Activated naive CD4-positive, alpha-beta T cell treated with anti-CD3 and anti-CD28 coated beads, Interleukin-2, amount 50 U/mL, for 24 hours (primary cell): ENCODE results near the gene MAPK6.

ENCODE experiments used
- H3K27ac Mint-ChIP-seq: one replicate; pipeline ENCODE4 v1.8.0; 2021; ENCODE audit warnings: mild to moderate bottlenecking, mixed read lengths
- H3K27me3 Mint-ChIP-seq: one replicate; pipeline ENCODE4 v1.8.0; 2021; ENCODE audit warnings: mixed read lengths
- H3K36me3 Mint-ChIP-seq: one replicate; pipeline ENCODE4 v1.8.0; 2021; ENCODE audit warnings: mixed read lengths
- H3K4me1 Mint-ChIP-seq: one replicate; pipeline ENCODE4 v1.8.0; 2021; ENCODE audit warnings: mixed read lengths
- H3K4me3 Mint-ChIP-seq: one replicate; pipeline ENCODE4 v1.8.0; 2021; ENCODE audit warnings: mild to moderate bottlenecking, mixed read lengths
- H3K9me3 Mint-ChIP-seq: one replicate; pipeline ENCODE4 v1.8.0; 2021; ENCODE audit warnings: mixed read lengths

The MAPK6 gene

DNA sequence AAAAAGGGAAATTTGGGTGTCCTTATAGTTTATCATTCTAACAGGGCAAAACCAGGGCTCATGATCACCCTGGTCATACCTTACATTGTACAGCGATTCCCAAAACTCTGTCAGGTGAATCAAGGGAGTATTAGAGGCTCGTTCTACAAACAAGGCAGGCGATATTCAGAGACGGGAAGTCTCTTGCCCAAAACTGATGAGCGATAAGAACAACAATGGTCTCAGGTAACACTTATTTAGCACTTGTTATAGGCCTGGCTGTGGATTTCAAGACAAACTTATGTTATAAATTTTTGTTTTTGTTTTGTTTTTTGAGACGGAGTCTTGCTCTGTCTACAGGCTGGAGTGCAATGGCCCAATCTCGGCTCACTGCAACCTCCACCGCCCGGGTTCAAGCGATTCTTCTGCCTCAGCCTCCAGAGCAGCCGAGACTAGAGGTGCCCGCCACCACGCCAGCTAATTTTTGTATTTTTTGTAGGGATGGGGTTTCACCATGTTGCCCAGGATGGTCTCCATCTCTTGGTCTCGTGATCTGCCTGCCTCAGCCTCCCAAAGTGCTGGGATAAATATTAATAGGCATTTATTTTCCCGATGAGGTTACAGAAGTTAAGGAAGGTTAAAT lies 80.7 kb downstream of the MAPK6 start:
- no peaks in the 10 kb centered on the region for H3K9me3 Mint-ChIP-seq

DNA sequence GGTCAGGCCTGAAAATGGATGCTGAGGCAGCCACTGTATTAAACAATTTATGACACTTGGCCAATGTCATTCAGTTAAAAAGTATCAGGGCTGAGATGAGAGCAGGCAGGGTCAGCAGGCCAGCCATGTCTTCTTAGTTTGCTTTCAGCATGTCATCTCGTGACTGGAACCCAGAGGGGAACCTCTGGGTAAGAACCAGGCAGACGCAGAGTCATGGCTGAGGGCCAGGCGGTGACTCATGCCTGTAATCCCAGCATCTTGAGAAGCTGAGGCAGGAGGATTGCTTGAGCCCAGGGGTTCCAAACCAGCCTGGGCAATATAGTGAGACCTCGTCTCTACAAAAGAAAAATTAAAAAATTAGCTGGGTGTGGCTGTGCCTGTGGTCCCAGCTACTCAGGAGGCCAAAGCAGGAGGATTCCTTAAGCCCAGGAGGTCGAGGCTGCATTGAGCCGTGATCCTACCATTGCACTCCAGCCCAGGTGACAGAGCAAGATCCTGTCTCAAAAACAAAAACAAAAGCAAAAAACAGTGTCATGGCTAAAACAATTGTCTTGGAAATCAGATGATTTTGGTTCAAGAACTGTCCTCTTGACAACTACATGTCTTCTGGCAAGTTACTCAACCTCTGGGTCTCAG lies 81.9 kb downstream of the MAPK6 start:
- Mint-ChIP-seq H3K27ac (no peak overlapping the region), H3K4me3 (no peak overlapping the region)

More for the DNA sequence above, 80.7 kb downstream of the MAPK6 start:
- no peak overlapping the region for H3K27ac Mint-ChIP-seq
- no peaks in the 10 kb centered on the region for H3K4me1 Mint-ChIP-seq
- H3K36me3 Mint-ChIP-seq, result no peaks in the 10 kb centered on the region
- H3K4me3 Mint-ChIP-seq, result no peak overlapping the region
- H3K27me3 Mint-ChIP-seq, result peaks cover 2% of the 10 kb centered on the region

DNA sequence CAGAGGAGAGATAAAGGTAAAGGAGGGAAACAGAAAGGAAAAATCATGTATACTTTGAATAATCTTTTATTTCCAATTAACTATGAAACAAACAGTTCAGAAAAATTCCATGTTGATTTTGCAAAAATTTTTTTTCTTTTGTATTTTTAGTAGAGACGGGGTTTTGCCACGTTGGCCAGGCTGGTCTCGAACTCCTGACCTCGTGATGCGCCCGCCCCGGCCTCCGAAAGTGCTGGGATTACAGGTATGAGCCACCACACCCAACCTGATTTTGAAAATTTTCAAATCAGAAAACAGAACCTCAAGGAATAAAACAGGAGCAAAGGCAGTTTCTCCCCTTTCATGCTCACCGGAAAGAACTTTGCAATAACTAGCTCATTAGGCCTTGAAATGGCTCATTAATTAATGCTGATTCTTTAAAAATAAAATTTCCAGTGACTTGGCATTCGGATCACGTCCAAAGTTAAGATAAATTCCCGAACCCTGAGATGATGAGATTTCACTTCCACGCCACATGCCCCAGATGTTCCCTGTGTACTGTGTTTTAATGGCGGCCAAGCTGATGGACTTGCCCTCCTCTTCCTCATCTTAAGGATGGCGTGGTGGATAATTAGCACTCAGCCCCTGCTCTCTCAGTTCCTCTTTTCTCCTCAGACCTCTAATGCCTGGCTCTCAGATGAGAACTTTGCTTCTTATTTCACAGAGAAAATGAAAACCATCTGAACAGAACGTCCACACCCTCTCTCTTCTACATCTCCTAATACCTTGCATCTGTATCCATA lies 82.7 kb downstream of the MAPK6 start:
- no peaks in the 10 kb centered on the region for H3K4me1 Mint-ChIP-seq
- no peak overlapping the region for H3K27ac Mint-ChIP-seq
- H3K27me3 Mint-ChIP-seq, result peaks cover 2% of the 10 kb centered on the region
- no peaks in the 10 kb centered on the region for H3K9me3 Mint-ChIP-seq
- H3K36me3 Mint-ChIP-seq, result peaks cover 2% of the 10 kb centered on the region
- no peak overlapping the region for H3K4me3 Mint-ChIP-seq

More for the DNA sequence above, 81.9 kb downstream of the MAPK6 start:
- no peaks in the 10 kb centered on the region for H3K9me3 Mint-ChIP-seq
- peaks cover 2% of the 10 kb centered on the region for H3K27me3 Mint-ChIP-seq
- H3K36me3 Mint-ChIP-seq, result peaks cover 2% of the 10 kb centered on the region
- no peaks in the 10 kb centered on the region for H3K4me1 Mint-ChIP-seq

DNA sequence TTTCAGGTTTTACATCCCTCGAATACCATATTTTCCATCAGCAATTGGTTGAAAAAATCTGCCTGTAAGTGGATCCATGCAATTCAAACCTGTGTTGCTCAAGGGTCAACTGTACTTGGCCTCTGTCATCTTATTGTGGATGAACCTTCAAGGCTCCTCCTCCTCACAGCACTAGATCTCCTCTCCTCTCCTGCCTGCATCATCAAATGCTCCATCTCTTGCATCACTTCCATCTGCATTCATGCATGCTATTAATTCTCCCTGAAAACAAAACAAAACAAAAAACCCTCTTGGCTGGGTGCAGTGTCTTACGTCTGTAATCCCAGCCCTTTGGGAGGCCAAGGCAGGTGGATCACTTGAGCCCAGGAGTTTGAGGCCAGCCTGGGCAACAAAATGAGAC lies 83.4 kb downstream of the MAPK6 start:
- no peak overlapping the region for H3K4me3 Mint-ChIP-seq
- no peak overlapping the region for H3K27ac Mint-ChIP-seq
- no peaks in the 10 kb centered on the region for H3K4me1 Mint-ChIP-seq
- peaks cover 2% of the 10 kb centered on the region for H3K36me3 Mint-ChIP-seq
- H3K9me3 Mint-ChIP-seq, result no peaks in the 10 kb centered on the region
- peaks cover 2% of the 10 kb centered on the region for H3K27me3 Mint-ChIP-seq

DNA sequence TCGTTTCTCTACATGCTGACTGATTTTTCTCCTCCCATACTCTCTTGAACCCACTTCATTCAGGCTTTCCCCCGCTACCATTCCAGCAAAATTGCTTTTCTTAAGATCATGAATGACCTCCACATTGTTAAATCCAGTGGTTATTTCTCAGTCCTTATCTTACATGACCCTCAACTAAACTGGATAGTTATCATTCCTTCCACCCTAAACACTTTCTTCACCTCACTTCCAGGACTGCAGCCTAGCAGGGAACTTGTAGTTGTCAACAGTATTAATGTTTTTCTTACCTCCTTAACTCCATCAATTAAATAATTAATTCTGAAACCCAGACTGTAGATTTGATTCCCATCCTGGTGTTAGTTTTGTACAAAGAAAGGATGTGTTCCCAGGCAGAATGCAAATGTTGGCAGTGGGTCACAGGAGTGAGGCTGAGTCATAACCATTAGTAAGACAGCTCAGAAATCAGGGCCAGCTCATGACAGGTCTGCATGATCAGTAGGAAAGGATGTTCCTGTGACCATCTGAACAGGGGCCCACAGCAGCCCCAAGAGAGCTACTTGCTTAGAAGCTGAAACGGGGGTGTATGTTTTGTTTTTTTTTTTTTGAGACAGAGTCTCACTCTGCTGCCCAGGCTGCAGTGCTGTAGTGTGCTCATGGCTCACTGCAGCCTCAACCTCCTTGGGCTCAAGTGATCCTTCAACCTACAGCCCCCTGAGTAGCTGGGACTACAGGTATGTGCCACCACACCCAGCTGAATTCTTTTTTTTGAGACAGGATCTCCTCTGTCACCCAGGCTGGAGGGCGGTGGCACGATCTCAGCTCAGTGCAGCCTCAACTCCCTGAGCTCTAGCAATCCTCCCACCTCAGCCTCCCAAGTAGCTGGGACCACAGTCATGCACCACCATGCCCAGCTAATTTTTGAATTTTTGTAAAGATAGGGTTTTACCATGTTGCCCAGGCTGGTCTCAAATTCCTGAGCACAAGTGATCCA lies 84.5 kb downstream of the MAPK6 start:
- no peak overlapping the region for H3K27ac Mint-ChIP-seq
- no peaks in the 10 kb centered on the region for H3K4me1 Mint-ChIP-seq
- no peak overlapping the region for H3K4me3 Mint-ChIP-seq
- no peaks in the 10 kb centered on the region for H3K9me3 Mint-ChIP-seq
- peaks cover 2% of the 10 kb centered on the region for H3K27me3 Mint-ChIP-seq
- H3K36me3 Mint-ChIP-seq, result peaks cover 2% of the 10 kb centered on the region

DNA sequence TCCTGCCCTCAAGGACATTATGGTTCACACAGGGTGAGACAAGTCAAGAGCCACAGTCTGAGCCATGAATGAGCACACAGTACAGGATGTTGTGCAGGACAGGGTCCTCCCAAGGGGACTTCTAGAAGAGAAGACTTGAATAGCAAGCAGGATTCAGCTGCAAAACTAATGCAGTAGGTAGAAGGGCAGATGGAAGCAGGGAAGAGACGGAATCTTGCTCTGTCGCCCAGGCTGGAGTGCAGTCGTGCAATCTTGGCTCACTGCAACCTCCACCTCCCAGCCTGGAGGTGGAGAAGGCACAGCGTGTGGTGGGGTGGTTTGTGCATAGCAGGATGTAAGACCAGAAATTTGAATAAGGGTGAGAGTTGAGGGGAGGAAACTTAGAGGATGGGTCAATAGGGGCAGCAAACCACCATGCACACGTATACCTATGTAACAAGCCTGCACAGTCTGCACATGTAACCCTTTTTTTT lies 85.5 kb downstream of the MAPK6 start:
- no peak overlapping the region for H3K4me3 Mint-ChIP-seq
- H3K9me3 Mint-ChIP-seq, result no peaks in the 10 kb centered on the region
- no peaks in the 10 kb centered on the region for H3K4me1 Mint-ChIP-seq
- no peak overlapping the region for H3K27ac Mint-ChIP-seq
- peaks cover 2% of the 10 kb centered on the region for H3K36me3 Mint-ChIP-seq
- H3K27me3 Mint-ChIP-seq, result no peaks in the 10 kb centered on the region

DNA sequence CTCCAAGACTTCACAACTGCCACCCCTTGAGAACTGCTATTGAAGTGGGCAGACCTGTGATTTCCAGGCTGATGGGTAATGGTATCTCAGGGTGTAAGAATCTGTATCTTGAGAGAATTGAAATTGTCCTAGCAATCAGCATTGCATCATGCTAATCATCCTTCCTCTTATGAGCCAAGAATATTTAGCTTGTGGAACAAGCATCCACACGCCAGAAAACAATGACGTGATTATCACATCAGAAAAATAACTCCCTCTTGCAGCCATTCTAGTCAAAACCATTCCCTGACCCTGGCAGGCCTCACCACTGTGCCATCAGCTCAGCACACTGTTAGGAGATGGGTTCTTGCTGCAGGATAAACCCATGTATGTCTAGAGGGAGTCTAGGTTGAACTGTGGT lies 86.8 kb downstream of the MAPK6 start:
- no peaks in the 10 kb centered on the region for H3K4me1 Mint-ChIP-seq
- H3K36me3 Mint-ChIP-seq, result peaks cover 2% of the 10 kb centered on the region
- H3K9me3 Mint-ChIP-seq, result no peaks in the 10 kb centered on the region
- peaks cover 5% of the 10 kb centered on the region for H3K27me3 Mint-ChIP-seq
- no peak overlapping the region for H3K27ac Mint-ChIP-seq
- no peak overlapping the region for H3K4me3 Mint-ChIP-seq

DNA sequence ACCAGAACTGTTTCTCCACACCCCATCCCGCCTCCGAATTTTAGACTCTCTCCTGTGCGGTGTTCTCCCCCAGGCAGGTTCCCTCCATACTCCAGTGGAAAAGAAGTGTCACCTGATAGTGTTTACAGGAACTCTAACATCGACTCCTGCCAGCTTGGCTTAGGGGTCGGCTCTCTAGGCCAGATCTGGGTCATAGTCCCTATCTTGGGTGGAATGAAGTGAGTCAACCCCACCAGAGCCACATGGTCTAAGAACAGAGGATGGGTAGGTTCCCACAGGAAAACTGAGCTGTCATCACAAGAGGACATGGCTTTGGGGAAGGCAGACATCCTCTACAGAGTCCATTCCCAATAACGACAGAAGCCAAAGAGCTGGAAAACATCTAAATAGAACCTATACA lies 87.6 kb downstream of the MAPK6 start:
- Mint-ChIP-seq H3K4me1 (no peaks in the 10 kb centered on the region), H3K27me3 (peaks cover 8% of the 10 kb centered on the region), H3K27ac (no peak overlapping the region), H3K4me3 (no peak overlapping the region), H3K9me3 (no peaks in the 10 kb centered on the region), H3K36me3 (peaks cover 2% of the 10 kb centered on the region)

DNA sequence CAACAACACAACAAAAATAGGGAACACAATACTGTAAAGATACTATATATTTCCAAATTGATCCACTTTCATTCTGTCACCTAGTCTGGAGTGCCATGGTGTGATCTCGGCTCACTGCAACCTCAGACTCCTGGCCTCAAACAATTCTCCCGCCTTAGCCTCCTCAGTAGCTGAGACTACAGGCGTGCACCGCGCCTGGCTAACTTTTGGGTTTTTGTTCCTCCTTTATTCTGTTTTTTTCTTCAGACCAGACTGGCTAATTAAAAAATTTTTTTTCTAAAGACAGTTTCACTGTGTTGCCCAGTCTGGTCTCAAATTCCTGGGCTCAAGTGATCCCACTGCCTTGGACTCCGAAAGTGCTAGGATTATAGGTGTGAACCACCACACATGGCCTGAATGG lies 88.2 kb downstream of the MAPK6 start:
- H3K27ac Mint-ChIP-seq, result no peak overlapping the region
- H3K4me3 Mint-ChIP-seq, result no peak overlapping the region
- H3K4me1 Mint-ChIP-seq, result no peaks in the 10 kb centered on the region
- H3K27me3 Mint-ChIP-seq, result peaks cover 8% of the 10 kb centered on the region
- no peaks in the 10 kb centered on the region for H3K9me3 Mint-ChIP-seq
- H3K36me3 Mint-ChIP-seq, result peaks cover 2% of the 10 kb centered on the region

DNA sequence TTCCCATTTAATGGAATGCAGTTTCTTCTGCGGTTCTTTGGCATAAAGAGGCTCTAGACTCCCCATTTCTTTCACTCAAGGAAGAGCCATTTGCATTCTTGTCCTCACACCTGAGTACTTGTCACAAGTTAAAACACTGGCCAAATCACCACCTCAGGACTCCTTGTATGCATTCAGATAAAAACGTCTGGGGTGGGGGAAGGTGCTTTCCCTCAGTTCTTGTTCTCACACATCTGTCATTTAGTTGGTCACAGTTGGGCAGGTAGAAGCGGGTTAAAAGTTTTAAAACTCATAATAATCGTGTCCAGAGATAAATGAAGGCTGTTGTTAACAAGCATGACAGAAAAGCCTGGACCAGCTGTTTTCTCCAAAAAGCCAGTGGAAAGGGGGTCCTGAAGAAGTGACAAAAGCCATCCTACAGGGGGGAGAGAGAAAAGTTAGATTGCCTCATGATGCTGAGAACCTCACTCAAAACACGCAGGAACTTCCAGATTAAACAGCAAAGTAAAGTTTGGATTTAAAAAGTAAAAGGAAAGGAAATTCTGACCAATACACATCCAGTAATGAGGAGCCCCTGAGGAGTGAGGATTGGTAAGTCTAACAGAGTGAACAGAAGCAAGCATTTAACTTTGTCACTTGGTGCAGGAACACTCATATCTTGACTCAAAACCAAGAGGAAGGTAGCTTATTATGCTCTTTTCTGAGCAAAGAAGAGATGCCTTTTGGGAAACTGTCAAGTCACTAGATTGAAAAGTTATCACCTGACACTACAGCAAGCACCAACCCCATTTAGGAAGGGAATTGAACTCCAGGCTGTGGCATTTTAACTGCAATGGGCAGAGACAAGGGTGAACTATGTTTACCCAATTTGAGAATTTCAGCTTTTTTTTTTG lies 90.8 kb downstream of the MAPK6 start:
- Mint-ChIP-seq H3K27me3 (peaks cover 8% of the 10 kb centered on the region), H3K9me3 (no peaks in the 10 kb centered on the region), H3K4me3 (no peak overlapping the region), H3K36me3 (peaks cover 2% of the 10 kb centered on the region), H3K27ac (no peak overlapping the region), H3K4me1 (no peaks in the 10 kb centered on the region)

DNA sequence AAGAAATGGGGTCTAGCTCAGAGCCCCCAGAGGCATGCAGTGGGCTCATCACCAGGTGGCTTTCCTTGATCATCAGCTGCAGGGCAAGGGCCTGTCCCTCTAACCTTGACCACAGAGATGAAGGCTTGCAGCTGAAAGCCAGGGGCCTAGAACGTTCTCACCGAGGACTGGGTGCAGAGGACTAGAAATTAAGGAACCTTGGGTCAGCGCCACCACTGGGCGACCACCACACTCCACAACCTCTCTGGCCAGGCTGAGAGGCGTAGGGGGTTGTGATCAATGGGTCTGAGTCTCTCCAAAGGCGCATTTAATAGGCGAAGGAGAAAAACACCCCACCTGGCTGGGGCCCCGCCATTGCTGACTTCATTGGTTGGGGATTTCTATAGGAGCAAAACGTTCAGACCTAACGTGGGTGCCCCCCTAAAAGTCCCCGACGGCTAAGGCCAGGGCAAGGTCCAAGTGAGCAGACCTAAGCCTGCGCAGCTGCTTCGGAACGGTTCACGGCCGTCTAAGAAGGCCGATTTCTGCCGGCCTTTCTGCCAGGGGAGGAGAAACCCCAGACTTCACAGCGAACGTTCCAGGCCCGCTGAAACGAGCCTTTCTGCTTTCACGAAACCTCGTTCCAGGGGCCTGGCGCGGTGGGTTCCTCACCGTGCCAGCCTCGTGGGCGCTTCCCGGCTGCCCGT lies 92.6 kb downstream of the MAPK6 start:
- Mint-ChIP-seq H3K27ac (no peak overlapping the region), H3K4me1 (peaks cover 12% of the 10 kb centered on the region), H3K27me3 (peaks cover 8% of the 10 kb centered on the region), H3K36me3 (no peaks in the 10 kb centered on the region), H3K9me3 (no peaks in the 10 kb centered on the region), H3K4me3 (peak overlapping the region; percentile 76)

DNA sequence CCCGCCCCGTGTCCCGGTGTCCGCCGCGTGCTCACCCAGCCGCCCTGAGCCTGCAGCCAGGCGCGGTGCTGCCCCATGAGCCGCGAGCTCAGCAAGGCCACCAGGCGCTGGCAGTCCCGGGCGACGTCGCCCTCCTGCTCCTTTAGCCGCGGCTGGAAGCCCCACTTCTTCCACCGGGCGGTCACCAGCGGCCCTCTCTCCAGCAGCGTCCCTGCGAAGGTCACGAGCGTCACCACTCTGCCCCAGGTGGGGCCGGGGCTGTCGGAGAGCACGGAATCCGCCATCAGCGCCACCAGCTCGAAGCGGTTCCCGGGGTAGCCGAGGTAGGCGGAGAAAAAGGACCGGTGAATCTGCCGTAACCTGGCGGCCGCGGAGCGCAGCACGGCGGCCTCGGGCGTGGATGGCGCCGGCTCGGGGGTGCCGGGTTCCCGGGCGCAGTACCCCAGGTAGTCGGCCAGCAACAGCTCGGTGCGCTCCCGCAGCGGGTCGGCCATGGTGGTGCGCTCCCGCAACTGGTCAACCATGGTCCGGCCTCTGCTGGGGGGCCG lies 93.3 kb downstream of the MAPK6 start:
- Mint-ChIP-seq H3K4me3 (peak overlapping the region; percentile 76), H3K36me3 (no peaks in the 10 kb centered on the region), H3K27me3 (peaks cover 8% of the 10 kb centered on the region), H3K9me3 (no peaks in the 10 kb centered on the region), H3K4me1 (peaks cover 12% of the 10 kb centered on the region), H3K27ac (no peak overlapping the region)

DNA sequence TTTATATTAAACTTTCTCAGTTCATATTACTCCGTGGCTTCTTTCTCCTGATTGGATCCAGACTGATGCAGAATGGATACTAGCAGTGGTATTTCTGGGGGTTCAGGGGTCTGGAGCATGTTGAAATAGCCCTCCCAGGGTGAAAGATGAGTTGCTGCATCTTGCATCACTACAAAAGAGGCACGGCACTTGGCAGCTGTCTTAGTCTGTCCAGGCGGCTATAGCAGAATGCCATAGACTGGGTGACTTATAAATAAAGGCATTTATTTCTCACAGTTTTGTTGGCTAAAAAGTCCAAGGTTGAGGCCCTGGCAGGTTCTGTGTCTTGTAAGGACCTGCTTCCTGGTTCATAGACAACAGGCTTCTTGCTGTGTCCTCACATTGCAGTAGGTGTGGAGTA lies 94.2 kb downstream of the MAPK6 start:
- no peaks in the 10 kb centered on the region for H3K36me3 Mint-ChIP-seq
- peak overlapping the region; percentile 55 for H3K4me3 Mint-ChIP-seq
- H3K9me3 Mint-ChIP-seq, result no peaks in the 10 kb centered on the region
- peaks cover 8% of the 10 kb centered on the region for H3K27me3 Mint-ChIP-seq
- H3K27ac Mint-ChIP-seq, result no peak overlapping the region
- H3K4me1 Mint-ChIP-seq, result peaks cover 12% of the 10 kb centered on the region

DNA sequence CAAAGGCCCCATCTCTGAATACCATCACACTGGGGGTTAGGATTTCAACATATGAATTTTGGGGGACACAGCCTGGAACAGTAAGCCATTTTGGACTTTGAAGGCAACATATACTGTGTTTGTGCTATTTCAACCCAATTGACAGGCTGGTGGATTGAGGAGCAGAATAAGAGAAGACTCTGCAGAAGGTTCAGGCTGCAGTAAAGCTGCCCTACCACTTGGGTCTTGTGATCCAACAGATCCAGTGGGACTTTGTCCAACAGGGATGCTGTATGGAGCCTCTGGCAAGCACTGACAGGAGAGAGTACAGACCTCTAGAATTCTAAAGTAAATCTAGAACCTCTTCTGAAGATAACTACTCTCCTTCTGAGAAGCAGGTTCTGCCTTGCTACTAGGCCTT lies 94.7 kb downstream of the MAPK6 start:
- Mint-ChIP-seq H3K36me3 (no peaks in the 10 kb centered on the region), H3K4me1 (peaks cover 12% of the 10 kb centered on the region), H3K27me3 (peaks cover 8% of the 10 kb centered on the region), H3K4me3 (no peak overlapping the region), H3K9me3 (no peaks in the 10 kb centered on the region), H3K27ac (no peak overlapping the region)
